ENCODE results near the gene CAPSL.

Gene CAPSL

DNA sequence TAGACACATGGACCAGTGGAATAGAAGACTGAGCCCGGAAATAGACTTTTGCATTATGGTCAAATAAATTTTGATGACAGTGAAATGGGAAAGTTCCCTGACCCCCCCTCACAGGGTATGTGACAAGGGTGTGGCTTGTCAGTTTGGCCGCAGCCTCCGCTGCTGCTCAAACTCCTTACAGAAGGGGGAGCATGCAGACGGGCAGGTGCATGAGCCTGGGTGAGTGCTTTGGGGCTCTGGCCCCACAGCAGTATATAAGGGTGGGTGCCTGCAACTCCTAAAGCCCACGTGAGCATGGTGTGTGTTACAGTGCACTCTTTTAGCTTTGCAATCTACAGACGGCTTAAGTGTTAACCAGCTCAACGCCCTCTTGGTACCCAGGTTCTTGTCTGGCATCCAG lies 21.9 kb upstream of the CAPSL start:
- Histone ChIP-seq H3F3A (ENCODE audit: insufficient read depth, low read length) (no peaks in the 10 kb centered on the region), H2AFZ (ENCODE audit: low read length) (no peak overlapping the region), H3K27ac (ENCODE audit: low read depth, low read length, poor library complexity, severe bottlenecking) (no peak overlapping the region), H3K9me3 (ENCODE audit: low read length) (no peaks in the 10 kb centered on the region), H3K9me2 (ENCODE audit: low read depth, low read length) (no peaks in the 10 kb centered on the region), H3K79me2 (ENCODE audit: insufficient read depth, low read length) (no peaks in the 10 kb centered on the region), H3K4me3 (ENCODE audit: low read depth, low read length, poor library complexity, severe bottlenecking) (no peak overlapping the region), H4K20me1 (ENCODE audit: insufficient read depth, low read length) (no peaks in the 10 kb centered on the region), H3K9ac (ENCODE audit: low read length) (no peak overlapping the region), H3K4me1 (ENCODE audit: insufficient read depth, low read length, severe bottlenecking) (no peaks in the 10 kb centered on the region), H3K27me3 (ENCODE audit: insufficient read depth, low read length) (peaks cover 5% of the 10 kb centered on the region; the same call in 1 of the 2 replicates), H3K36me3 (ENCODE audit: insufficient read depth, low read length) (no peaks in the 10 kb centered on the region), H3K4me2 (ENCODE audit: low read length) (no peak overlapping the region)
- TF ChIP-seq, protein P1, sequence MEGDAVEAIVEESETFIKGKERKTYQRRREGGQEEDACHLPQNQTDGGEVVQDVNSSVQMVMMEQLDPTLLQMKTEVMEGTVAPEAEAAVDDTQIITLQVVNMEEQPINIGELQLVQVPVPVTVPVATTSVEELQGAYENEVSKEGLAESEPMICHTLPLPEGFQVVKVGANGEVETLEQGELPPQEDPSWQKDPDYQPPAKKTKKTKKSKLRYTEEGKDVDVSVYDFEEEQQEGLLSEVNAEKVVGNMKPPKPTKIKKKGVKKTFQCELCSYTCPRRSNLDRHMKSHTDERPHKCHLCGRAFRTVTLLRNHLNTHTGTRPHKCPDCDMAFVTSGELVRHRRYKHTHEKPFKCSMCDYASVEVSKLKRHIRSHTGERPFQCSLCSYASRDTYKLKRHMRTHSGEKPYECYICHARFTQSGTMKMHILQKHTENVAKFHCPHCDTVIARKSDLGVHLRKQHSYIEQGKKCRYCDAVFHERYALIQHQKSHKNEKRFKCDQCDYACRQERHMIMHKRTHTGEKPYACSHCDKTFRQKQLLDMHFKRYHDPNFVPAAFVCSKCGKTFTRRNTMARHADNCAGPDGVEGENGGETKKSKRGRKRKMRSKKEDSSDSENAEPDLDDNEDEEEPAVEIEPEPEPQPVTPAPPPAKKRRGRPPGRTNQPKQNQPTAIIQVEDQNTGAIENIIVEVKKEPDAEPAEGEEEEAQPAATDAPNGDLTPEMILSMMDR (IDR thresholded peaks at IDR 0.05; ENCODE audit: low read length) = no peak
- TF ChIP-seq EZH2 (IDR thresholded peaks at IDR 0.05; ENCODE audit: borderline replicate concordance, low read length) = no peak

DNA sequence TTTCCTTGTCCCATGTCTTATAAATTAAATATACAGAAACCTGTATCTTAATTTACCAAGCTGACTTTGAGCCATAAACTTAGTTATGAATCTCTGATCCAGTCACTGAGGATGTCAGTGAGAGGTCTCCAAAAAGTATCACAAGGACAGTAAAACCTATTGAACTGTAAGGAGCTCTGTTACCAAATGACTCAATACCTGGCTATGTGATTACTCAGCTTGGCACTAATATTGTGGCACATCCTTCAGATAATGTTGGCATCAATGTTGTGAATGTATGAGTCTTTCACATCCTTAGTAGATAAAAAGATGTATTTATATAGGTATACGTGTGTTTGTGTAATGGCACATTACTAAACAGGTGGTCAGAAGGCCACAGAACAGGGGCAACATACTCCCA lies 18.0 kb upstream of the CAPSL start:
- peaks cover 5% of the 10 kb centered on the region; the same call in 1 of the 2 replicates for H3K27me3 ChIP-seq (ENCODE audit: insufficient read depth, low read length)
- TF ChIP-seq EZH2 (IDR thresholded peaks at IDR 0.05; ENCODE audit: borderline replicate concordance, low read length) = no peak
- TF ChIP-seq, protein P1 (IDR thresholded peaks at IDR 0.05; ENCODE audit: low read length) = no peak
- no peaks in the 10 kb centered on the region for H3K4me1 ChIP-seq (ENCODE audit: insufficient read depth, low read length, severe bottlenecking)

DNA sequence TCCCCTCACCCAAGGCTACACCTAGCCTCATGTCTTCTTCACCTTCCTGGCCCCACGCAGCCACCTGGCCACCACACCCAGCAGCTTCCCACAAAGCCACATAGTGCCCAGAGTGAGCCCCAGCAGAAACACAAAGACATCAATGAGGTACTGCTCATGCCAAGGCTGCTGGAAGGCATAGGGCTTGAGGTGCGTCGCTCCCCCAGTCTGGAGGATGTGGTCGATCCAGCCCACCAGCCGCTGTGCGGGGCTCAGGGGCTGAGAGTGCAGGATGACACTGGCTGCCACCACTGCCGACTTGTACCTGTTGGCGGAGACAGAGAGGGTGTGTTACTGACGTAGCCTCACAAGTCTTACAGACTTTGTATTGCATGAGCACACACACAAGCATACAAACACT lies 15.8 kb upstream of the CAPSL start:
- H3K9me3 ChIP-seq (ENCODE audit: low read length) = no peaks in the 10 kb centered on the region
- H3K27me3 ChIP-seq (ENCODE audit: insufficient read depth, low read length) = peaks cover 5% of the 10 kb centered on the region; the same call in 1 of the 2 replicates
- H3K9ac ChIP-seq (ENCODE audit: low read length) = no peak overlapping the region
- no peak overlapping the region for H3K27ac ChIP-seq (ENCODE audit: low read depth, low read length, poor library complexity, severe bottlenecking)
- no peaks in the 10 kb centered on the region for H3K4me1 ChIP-seq (ENCODE audit: insufficient read depth, low read length, severe bottlenecking)
- H3F3A ChIP-seq (ENCODE audit: insufficient read depth, low read length) = no peaks in the 10 kb centered on the region
- H3K4me2 ChIP-seq (ENCODE audit: low read length) = no peak overlapping the region
- no peaks in the 10 kb centered on the region for H3K79me2 ChIP-seq (ENCODE audit: insufficient read depth, low read length)
- H4K20me1 ChIP-seq (ENCODE audit: insufficient read depth, low read length) = no peaks in the 10 kb centered on the region
- no peak overlapping the region for H3K4me3 ChIP-seq (ENCODE audit: low read depth, low read length, poor library complexity, severe bottlenecking)
- no peaks in the 10 kb centered on the region for H3K36me3 ChIP-seq (ENCODE audit: insufficient read depth, low read length)
- TF ChIP-seq, protein P1 (IDR thresholded peaks at IDR 0.05; ENCODE audit: low read length) = no peak
- TF ChIP-seq EZH2 (IDR thresholded peaks at IDR 0.05; ENCODE audit: borderline replicate concordance, low read length) = no peak
- H3K9me2 ChIP-seq (ENCODE audit: low read depth, low read length) = no peaks in the 10 kb centered on the region
- H2AFZ ChIP-seq (ENCODE audit: low read length) = no peak overlapping the region

More for the DNA sequence above, 18.0 kb upstream of the CAPSL start:
- Histone ChIP-seq H3K4me2 (ENCODE audit: low read length) (no peak overlapping the region), H3F3A (ENCODE audit: insufficient read depth, low read length) (no peaks in the 10 kb centered on the region), H3K9ac (ENCODE audit: low read length) (no peak overlapping the region), H3K36me3 (ENCODE audit: insufficient read depth, low read length) (no peaks in the 10 kb centered on the region), H3K79me2 (ENCODE audit: insufficient read depth, low read length) (no peaks in the 10 kb centered on the region), H3K9me3 (ENCODE audit: low read length) (no peaks in the 10 kb centered on the region), H3K27ac (ENCODE audit: low read depth, low read length, poor library complexity, severe bottlenecking) (no peak overlapping the region), H2AFZ (ENCODE audit: low read length) (no peak overlapping the region), H4K20me1 (ENCODE audit: insufficient read depth, low read length) (no peaks in the 10 kb centered on the region), H3K4me3 (ENCODE audit: low read depth, low read length, poor library complexity, severe bottlenecking) (no peak overlapping the region), H3K9me2 (ENCODE audit: low read depth, low read length) (no peaks in the 10 kb centered on the region)
